ENCODE measurements around the gene HPS6.
A peak's percentile ranks its signal among the peaks of the same experiment; 100 is the strongest.
"Not testable (repeated sequence)": the region's sequence is repeated elsewhere in the genome, so short reads cannot be mapped to it uniquely, and the experiment has no call there.

HPS6 gene

GRCh38 chr10:102064868-102065560 lies at the start of gene HPS6:
TSS of gene HPS6 (plus strand) at chr10:102065349. CDS start at chr10:102065475, 126 bp downstream.
- peak; percentile 91 for DNase-seq

GRCh38 chr10:102016416-102016815 lies 48.7 kb upstream of the HPS6 start:
- DNase-seq = no peak

- no peak for DNase-seq
These were observed 47.9 kb upstream of the HPS6 start for GRCh38 chr10:102017295-102017694.

GRCh38 chr10:102020938-102021337 lies 44.2 kb upstream of the HPS6 start:
- no peak for DNase-seq

GRCh38 chr10:102024799-102025198 lies 40.4 kb upstream of the HPS6 start:
- no peak for DNase-seq

GRCh38 chr10:102027261-102027660 lies 37.9 kb upstream of the HPS6 start:
- DNase-seq = no peak

DNA sequence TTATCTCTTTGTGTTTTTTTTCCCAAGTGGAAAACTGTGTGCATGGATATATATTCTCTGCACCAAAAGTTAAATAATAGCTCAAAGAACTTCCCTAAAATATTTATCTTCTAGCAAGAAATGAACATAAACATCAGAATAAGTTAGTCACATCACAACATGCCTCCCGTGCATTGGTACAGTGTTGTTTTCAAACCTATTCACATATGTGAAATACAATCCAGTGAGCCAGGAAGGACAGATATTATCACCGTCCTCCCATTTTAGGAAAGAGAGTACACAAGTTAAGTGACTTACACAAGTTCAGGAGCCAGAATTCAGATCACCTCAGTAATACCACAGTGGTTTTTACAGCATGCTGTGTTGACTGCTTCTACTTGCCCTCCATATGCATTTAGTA lies 31.4 kb upstream of the HPS6 start:
- DNase-seq = no peak

GRCh38 chr10:102035807-102036206 lies 29.3 kb upstream of the HPS6 start:
- not testable (repeated sequence) for DNase-seq

GRCh38 chr10:102038410-102038809 lies 26.7 kb upstream of the HPS6 start:
- DNase-seq = no peak

DNA sequence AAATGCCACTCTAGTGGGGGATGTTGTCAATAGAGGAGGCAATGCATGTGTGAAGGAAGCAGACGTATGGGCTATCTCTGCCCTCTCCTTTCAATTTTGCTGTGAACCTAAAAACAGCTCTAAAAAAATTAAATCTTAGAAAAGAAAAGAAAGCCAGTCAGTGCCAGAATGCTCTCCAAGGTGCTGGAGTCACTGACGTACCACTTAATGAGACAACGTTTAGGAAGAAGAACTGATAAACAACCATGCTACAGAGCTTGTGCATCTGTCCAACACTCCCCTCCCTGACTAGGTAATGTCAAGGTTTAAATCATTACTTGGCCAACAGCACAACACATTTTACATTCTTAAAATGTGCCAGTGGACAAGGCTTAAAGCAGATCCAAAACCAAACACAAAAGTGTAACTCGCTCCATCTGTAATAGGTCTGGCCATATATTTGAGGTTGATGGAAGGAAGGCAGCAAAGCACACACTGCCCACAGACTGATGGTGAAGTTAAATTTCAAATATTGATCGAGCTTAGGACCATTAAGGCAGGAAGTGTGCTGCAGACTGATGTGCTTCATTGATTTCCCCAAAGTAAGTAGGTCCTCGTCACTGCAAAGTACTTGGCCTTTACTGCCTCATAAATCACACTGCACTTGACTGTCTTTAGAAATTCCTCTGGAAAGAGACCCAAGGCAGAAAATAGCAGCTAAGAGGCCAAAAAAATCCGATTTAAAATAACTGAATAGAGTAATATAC lies 24.7 kb upstream of the HPS6 start:
- DNase-seq = no peak

- no peak for DNase-seq
These were observed 19.9 kb upstream of the HPS6 start for GRCh38 chr10:102045292-102045691.

GRCh38 chr10:102046095-102046494 lies 19.1 kb upstream of the HPS6 start:
- DNase-seq = no peak

- peak; percentile 57 for DNase-seq
These were observed 10.1 kb upstream of the HPS6 start for GRCh38 chr10:102054881-102055646.

- peak; percentile 97 for DNase-seq
These were observed 9.3 kb upstream of the HPS6 start, which contains the start of gene ARMH3 for GRCh38 chr10:102055647-102056419. TSS of gene ARMH3 (minus strand) at chr10:102056173. CDS start at chr10:102040114, 16,059 bp downstream.

- no peak for DNase-seq
These were observed 5.2 kb upstream of the HPS6 start for GRCh38 chr10:102059987-102060386.

DNA sequence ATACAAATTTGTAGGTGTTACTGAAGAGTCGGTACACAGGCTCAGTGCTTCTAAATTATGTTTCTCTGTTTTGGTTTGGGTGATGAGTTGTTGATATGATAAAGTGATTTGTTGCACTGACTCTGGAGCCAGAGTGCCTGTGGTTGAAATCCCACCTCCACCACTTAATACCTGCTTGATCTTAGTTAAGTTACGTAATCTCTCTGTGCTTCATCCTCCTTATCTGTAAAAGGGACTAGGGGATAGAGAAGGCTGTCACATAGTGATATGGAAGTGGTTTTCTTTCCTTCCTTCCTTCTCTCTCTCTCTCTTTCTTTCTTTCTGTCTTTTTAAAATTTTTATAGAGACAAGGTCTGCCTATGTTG lies 664 bp upstream of the HPS6 start:
- DNase-seq = no peak

GRCh38 chr10:102065561-102066398 lies 631 bp downstream of the HPS6 start:
- DNase-seq = peak; percentile 50

DNA sequence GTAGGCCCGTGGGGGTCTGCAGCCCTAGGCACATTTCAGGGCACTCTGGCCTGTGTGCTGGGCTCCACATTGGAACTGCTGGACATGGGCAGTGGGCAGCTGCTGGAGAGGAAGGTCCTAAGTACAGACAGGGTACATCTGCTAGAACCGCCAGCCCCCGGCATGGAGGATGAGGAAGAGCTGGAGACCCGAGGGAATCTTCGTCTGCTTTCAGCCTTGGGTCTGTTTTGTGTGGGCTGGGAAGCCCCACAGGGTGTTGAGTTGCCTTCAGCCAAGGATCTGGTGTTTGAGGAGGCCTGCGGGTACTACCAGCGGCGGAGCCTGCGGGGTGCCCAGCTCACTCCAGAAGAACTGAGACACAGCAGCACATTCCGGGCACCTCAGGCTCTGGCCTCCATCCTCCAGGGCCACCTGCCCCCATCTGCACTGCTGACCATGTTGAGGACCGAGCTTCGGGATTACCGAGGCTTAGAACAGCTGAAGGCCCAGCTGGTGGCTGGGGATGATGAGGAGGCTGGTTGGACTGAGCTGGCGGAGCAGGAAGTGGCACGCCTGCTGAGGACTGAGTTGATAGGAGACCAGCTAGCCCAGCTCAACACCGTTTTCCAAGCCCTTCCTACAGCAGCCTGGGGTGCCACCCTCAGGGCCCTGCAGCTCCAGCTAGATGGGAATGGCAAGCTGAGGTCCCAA lies 1.4 kb downstream of the HPS6 start:
- DNase-seq = peak; percentile 6

DNA sequence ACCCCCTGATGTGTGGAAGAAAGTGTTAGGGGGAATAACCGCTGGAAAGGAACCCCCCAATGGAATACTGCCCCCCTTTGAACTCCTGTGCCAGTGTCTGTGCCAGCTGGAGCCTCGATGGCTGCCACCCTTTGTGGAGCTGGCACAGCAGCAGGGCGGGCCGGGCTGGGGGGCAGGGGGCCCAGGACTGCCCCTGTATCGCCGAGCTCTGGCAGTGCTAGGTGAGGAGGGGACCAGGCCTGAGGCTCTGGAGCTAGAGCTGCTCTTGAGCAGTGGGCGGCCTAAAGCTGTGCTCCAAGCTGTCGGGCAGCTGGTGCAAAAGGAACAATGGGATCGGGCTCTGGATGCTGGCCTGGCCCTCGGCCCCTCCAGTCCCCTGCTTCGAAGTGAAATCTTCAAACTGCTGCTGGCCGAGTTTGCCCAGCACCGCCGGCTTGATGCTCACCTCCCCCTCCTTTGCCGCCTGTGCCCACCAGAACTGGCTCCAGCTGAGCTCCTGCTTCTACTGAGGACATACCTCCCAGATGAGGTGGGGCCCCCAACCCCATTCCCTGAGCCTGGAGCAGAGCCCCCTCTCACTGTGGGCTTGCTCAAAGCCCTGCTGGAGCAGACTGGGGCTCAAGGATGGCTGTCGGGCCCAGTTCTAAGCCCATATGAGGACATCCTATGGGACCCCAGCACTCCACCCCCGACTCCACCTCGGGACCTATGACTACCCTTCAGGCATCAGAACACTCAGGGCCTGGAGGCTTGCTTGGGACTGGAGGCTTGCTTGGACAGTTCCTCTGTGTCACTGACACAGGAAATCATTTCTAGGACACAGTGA lies 2.2 kb downstream of the HPS6 start:
- DNase-seq = no peak

GRCh38 chr10:102068216-102068615 lies 3.1 kb downstream of the HPS6 start:
- peak; percentile 73 for DNase-seq
